CD14-positive monocyte (primary cell): ENCODE results near the gene ACVRL1. TPM values are rescaled to one million over a fixed set of nuclear protein-coding genes. Genes with fewer than 3 reads are reported as not detected.
A peak's percentile ranks its signal among the peaks of the same experiment; 100 is the strongest.

Source experiments
- DNase-seq, 3 donors: peaks; one replicate each; pipeline ENCODE4 v3.0.0-alpha.2; 2011 to 2022
- H2AFZ ChIP-seq: 2 replicates; pipeline ENCODE4 v1.6.0; 2012; ENCODE audit warnings: mild to moderate bottlenecking, low read depth, low read length, inconsistent platforms; ENCODE audit not compliant: insufficient read depth, poor library complexity, severe bottlenecking
- H3K27ac ChIP-seq, 2 donors: 1 replicate in 1 of 2; 2 replicates in 1 of 2; pipeline ENCODE4 v1.5.1; 2012 to 2013; ENCODE audit warnings: low read length in 2 of 2, control low read depth in 1 of 2, inconsistent platforms in 1 of 2, low read depth in 1 of 2, mild to moderate bottlenecking in 1 of 2
- H3K27me3 ChIP-seq, 2 donors: one replicate each; pipeline versions ENCODE4 v1.6.0 to v1.6.1; 2011 to 2013; ENCODE audit warnings: low read length in 2 of 2; ENCODE audit not compliant: control insufficient read depth in 2 of 2, insufficient read depth in 2 of 2
- H3K36me3 ChIP-seq, 2 donors: replicated peaks in 1 of 2; 1 replicate in 1 of 2; 2 replicates in 1 of 2; pipeline versions ENCODE4 v1.5.1 to v1.6.1; 2012 to 2013; ENCODE audit warnings: low read length in 2 of 2, control low read depth in 1 of 2, inconsistent platforms in 1 of 2, mild to moderate bottlenecking in 1 of 2; ENCODE audit not compliant: insufficient read depth in 2 of 2, control insufficient read depth in 1 of 2
- H3K4me1 ChIP-seq, 2 donors: 1 replicate in 1 of 2; 2 replicates in 1 of 2; pipeline versions ENCODE4 v1.5.1 to v1.6.1; 2012 to 2013; ENCODE audit warnings: low read length in 2 of 2, control low read depth in 1 of 2, inconsistent platforms in 1 of 2, mild to moderate bottlenecking in 1 of 2, moderate library complexity in 1 of 2; ENCODE audit not compliant: insufficient read depth in 2 of 2, control insufficient read depth in 1 of 2
- H3K4me2 ChIP-seq: replicated peaks from 2 replicates; pipeline ENCODE3; 2012; ENCODE audit warnings: low read length, moderate library complexity, mild to moderate bottlenecking; ENCODE audit not compliant: poor library complexity, severe bottlenecking; ENCODE audit errors: extremely low read depth
- H3K4me3 ChIP-seq, 3 experiments: fragments of 200-600 bp in 1 of 3; sonication (generic) in 1 of 3; replicated peaks in 1 of 3; 1 replicate in 2 of 3; 2 replicates in 1 of 3; pipeline ENCODE4 v1.5.1; 2011 to 2013; ENCODE audit warnings: low read length in 3 of 3, mild to moderate bottlenecking in 3 of 3, control low read depth in 2 of 3, low read depth in 2 of 3, inconsistent platforms in 1 of 3, moderate library complexity in 1 of 3
- H3K79me2 ChIP-seq: 2 replicates; pipeline ENCODE4 v1.6.0; 2012; ENCODE audit warnings: mild to moderate bottlenecking, control low read depth, inconsistent platforms, low read length, moderate library complexity; ENCODE audit not compliant: insufficient read depth
- H3K9ac ChIP-seq: 2 replicates; pipeline ENCODE4 v1.6.0; 2017; ENCODE audit warnings: low read length, mild to moderate bottlenecking; ENCODE audit not compliant: insufficient read depth, poor library complexity, severe bottlenecking
- H3K9me3 ChIP-seq, 2 donors: replicated peaks in 1 of 2; 1 replicate in 1 of 2; 2 replicates in 1 of 2; pipeline versions ENCODE4 v1.5.1 to v1.6.1; 2012 to 2013; ENCODE audit warnings: low read length in 2 of 2, control low read depth in 1 of 2; ENCODE audit not compliant: control insufficient read depth in 1 of 2, insufficient read depth in 1 of 2
- H4K20me1 ChIP-seq: 2 replicates; pipeline ENCODE4 v1.6.0; 2012; ENCODE audit warnings: mild to moderate bottlenecking, low read length, control low read depth, moderate library complexity; ENCODE audit not compliant: insufficient read depth
- H3K27ac Mint-ChIP-seq, 7 donors: one replicate each; pipeline ENCODE4 v1.8.0; 2020; ENCODE audit warnings: mild to moderate bottlenecking in 7 of 7, mixed read lengths in 7 of 7, moderate library complexity in 6 of 7, inconsistent platforms in 2 of 7
- H3K27me3 Mint-ChIP-seq, 3 donors: one replicate each; pipeline ENCODE4 v1.8.0; 2021 to 2022; ENCODE audit warnings: low read depth in 3 of 3, mild to moderate bottlenecking in 3 of 3, mixed read lengths in 3 of 3, moderate library complexity in 3 of 3, inconsistent platforms in 1 of 3
- H3K36me3 Mint-ChIP-seq, 2 donors: one replicate each; pipeline ENCODE4 v1.8.0; 2020; ENCODE audit warnings: mixed read lengths in 2 of 2, inconsistent platforms in 1 of 2, mild to moderate bottlenecking in 1 of 2
- H3K4me1 Mint-ChIP-seq: one replicate; pipeline ENCODE4 v1.8.0; 2020; ENCODE audit warnings: mild to moderate bottlenecking, mixed read lengths
- H3K4me3 Mint-ChIP-seq, 2 donors: one replicate each; pipeline ENCODE4 v1.8.0; 2020; ENCODE audit warnings: mild to moderate bottlenecking in 2 of 2, mixed read lengths in 2 of 2, moderate library complexity in 1 of 2
- H3K9me3 Mint-ChIP-seq, 7 donors: one replicate each; pipeline ENCODE4 v1.8.0; 2020 to 2022; ENCODE audit warnings: mixed read lengths in 7 of 7, mild to moderate bottlenecking in 6 of 7, moderate library complexity in 6 of 7, inconsistent platforms in 2 of 7
- CTCF ChIP-seq: fragments of 200-600 bp; IDR thresholded peaks from one replicate; pipeline ENCODE4 v1.8.0; 2022; ENCODE audit warnings: antibody characterized with exemption, mild to moderate bottlenecking
- WGBS: methylation state at CpG from one replicate; pipeline ENCODE4 v1.1.5; 2013; ENCODE audit warnings: missing lambda C conversion rate; ENCODE audit not compliant: insufficient coverage; 5-methylcytosine and 5-hydroxymethylcytosine counted together
- intact Hi-C, 2 donors: fragments of 100-400 bp; cut with micrococcal nuclease; formaldehyde crosslinking; loops; one replicate each; pipeline versions ENCODE4 v1.15.0 to v1.15.1; 2023
- polyA plus RNA-seq, 3 donors: library from polyadenylated mRNA; depleted of rRNA in 1 of 3; unstranded in 2 of 3; stranded (reverse) in 1 of 3; fragments of 300-500 nt in 2 of 3; fragments of >200 nt in 1 of 3; fragmentation: Illumina TruSeq in 2 of 3; gene quantifications; 1 replicate in 2 of 3; 2 replicates in 1 of 3; pipeline ENCODE4 v1.2.3, GENCODE V29; 2012 to 2021

ACVRL1 gene
- polyA plus RNA-seq, 3 donors, result 1.5 to 3.6 (median 2.0) TPM

- intact Hi-C loops, result no loop called here
- no peak for DNase-seq
- WGBS, result 91% methylated on average over 12 of the region's 17 CpGs
- TF ChIP-seq CTCF, result no peak
- H3K27me3 ChIP-seq, result no peaks in the 10 kb centered on the region
- peaks cover 0 to 22% of the 10 kb centered on the region in 2 donors for H3K36me3 ChIP-seq
- H3K4me2 ChIP-seq, result no peak overlapping the region
- no peaks in the 10 kb centered on the region for H4K20me1 ChIP-seq
- no peaks in the 10 kb centered on the region for H3K9me3 ChIP-seq
- H3K4me3 ChIP-seq, result no peak overlapping the region
- Mint-ChIP-seq H3K27me3 (peaks cover 1 to 9% (median 4%) of the 10 kb centered on the region in 3 donors), H3K4me1 (peaks cover 34% of the 10 kb centered on the region), H3K9me3 (no peaks in the 10 kb centered on the region), H3K4me3 (no peak overlapping the region), H3K27ac (peak overlapping the region in 1 of 7 donors; percentile 32), H3K36me3 (peaks cover 11 to 32% of the 10 kb centered on the region in 2 donors)
- no peak overlapping the region for H3K9ac ChIP-seq
- H3K27ac ChIP-seq, result no peak overlapping the region
- H3K79me2 ChIP-seq, result peaks cover 5% of the 10 kb centered on the region
- no peak overlapping the region for H2AFZ ChIP-seq
- H3K4me1 ChIP-seq, result peaks cover 34 to 39% of the 10 kb centered on the region in 2 donors
Measured at GRCh38 chr12:51914034-51914923, 7.0 kb downstream of the ACVRL1 start.

GRCh38 chr12:51915003-51915625 is 7.8 kb downstream of the ACVRL1 start:
- Mint-ChIP-seq H3K4me1 (peaks cover 34% of the 10 kb centered on the region), H3K27me3 (peaks cover 1 to 9% (median 4%) of the 10 kb centered on the region in 3 donors), H3K27ac (no peak overlapping the region), H3K36me3 (peaks cover 11 to 35% of the 10 kb centered on the region in 2 donors), H3K4me3 (no peak overlapping the region), H3K9me3 (no peaks in the 10 kb centered on the region)
- Histone ChIP-seq H3K79me2 (peaks cover 5% of the 10 kb centered on the region), H2AFZ (no peak overlapping the region), H3K4me3 (no peak overlapping the region), H3K36me3 (peaks cover 0 to 28% of the 10 kb centered on the region in 2 donors), H3K9ac (no peak overlapping the region), H3K9me3 (no peaks in the 10 kb centered on the region), H4K20me1 (no peaks in the 10 kb centered on the region), H3K4me1 (peaks cover 34 to 38% of the 10 kb centered on the region in 2 donors), H3K4me2 (no peak overlapping the region), H3K27me3 (no peaks in the 10 kb centered on the region), H3K27ac (no peak overlapping the region)
- intact Hi-C loops, result no loop called here
- 96% methylated on average over 25 of the region's 28 CpGs for WGBS
- TF ChIP-seq CTCF, result no peak
- DNase-seq, result no peak
